K562 (cell line): ENCODE data around the gene KCNJ11. TPM values are rescaled to one million over a fixed set of nuclear protein-coding genes. Genes with fewer than 3 reads are reported as not detected.

Experiments used
- CC2D1A ChIP-seq: fragments of 450-650 bp; IDR thresholded peaks from 2 replicates; pipeline ENCODE4 v1.6.1; 2017; ENCODE audit warnings: mild to moderate bottlenecking
- EWSR1 ChIP-seq: fragments of 450-650 bp; IDR thresholded peaks from 2 replicates; pipeline ENCODE4 v1.6.1; 2018; ENCODE audit warnings: borderline replicate concordance, mild to moderate bottlenecking, low read depth, moderate library complexity; ENCODE audit not compliant: partially characterized antibody
- FOXJ3 ChIP-seq: sonication (generic); formaldehyde crosslinking; IDR thresholded peaks from 2 replicates; pipeline ENCODE4 v1.4.0; 2020; ENCODE audit warnings: mild to moderate bottlenecking, missing genetic modification reagents
- GTF2E2 ChIP-seq: fragments of 200-800 bp; sonication (Bioruptor generic); IDR thresholded peaks from 2 replicates; pipeline ENCODE4 v1.6.1; 2016; ENCODE audit warnings: missing genetic modification characterization, missing compliant biosample characterization
- HCFC1 ChIP-seq: IDR thresholded peaks from 2 replicates; pipeline ENCODE4 v1.6.1; 2012; ENCODE audit warnings: low read depth, low read length, improper control_type of control experiment
- HDAC2 ChIP-seq: fragments of 450-650 bp; IDR thresholded peaks from 2 replicates; pipeline ENCODE4 v1.6.1; 2016; ENCODE audit warnings: mild to moderate bottlenecking
- ILK ChIP-seq: fragments of 450-650 bp; IDR thresholded peaks from 2 replicates; pipeline ENCODE4 v1.6.1; 2016; ENCODE audit warnings: missing genetic modification characterization, low read depth, mild to moderate bottlenecking, missing compliant biosample characterization, moderate library complexity, borderline replicate concordance
- KDM5B ChIP-seq: fragments of 200-600 bp; sonication (generic); IDR thresholded peaks from 2 replicates; pipeline ENCODE4 v1.6.1; 2012; ENCODE audit warnings: low read depth, mild to moderate bottlenecking, moderate library complexity, low read length, control low read depth, inconsistent platforms; ENCODE audit not compliant: insufficient replicate concordance
- MED1 ChIP-seq: sonication (generic); formaldehyde crosslinking; IDR thresholded peaks from 2 replicates; pipeline ENCODE4 v1.8.1; 2023; ENCODE audit warnings: missing genetic modification reagents, borderline replicate concordance
- NR2C2 ChIP-seq, 2 experiments: fragments of 200-800 bp in 1 of 2; sonication (Bioruptor generic) in 1 of 2; sonication (generic) in 1 of 2; formaldehyde crosslinking in 1 of 2; IDR thresholded peaks; 2 replicates each; pipeline versions ENCODE4 v1.6.1 to v1.8.0; 2016 to 2022; ENCODE audit warnings: mild to moderate bottlenecking in 1 of 2, missing compliant biosample characterization in 1 of 2, missing genetic modification characterization in 1 of 2, missing genetic modification reagents in 1 of 2
- NR4A1 ChIP-seq, 2 experiments: fragments of 250-450 bp in 1 of 2; fragments of 450-650 bp in 1 of 2; sonication (Bioruptor Pico) in 1 of 2; IDR thresholded peaks; 2 replicates each; pipeline versions ENCODE4 v1.4.0 to v1.6.1; 2016 to 2020; ENCODE audit warnings: mild to moderate bottlenecking in 2 of 2, missing compliant biosample characterization in 1 of 2, missing genetic modification characterization in 1 of 2, moderate library complexity in 1 of 2
- NRF1 ChIP-seq, 2 experiments: fragments of 450-650 bp; IDR thresholded peaks in 1 of 2; conservative IDR thresholded peaks in 1 of 2; 2 replicates each; pipeline ENCODE4 v1.6.1; 2014; ENCODE audit warnings: mild to moderate bottlenecking in 2 of 2
- PHTF2 ChIP-seq: fragments of 250-450 bp; sonication (Bioruptor Pico); IDR thresholded peaks from 2 replicates; pipeline ENCODE4 v1.5.0; 2021; ENCODE audit warnings: mild to moderate bottlenecking
- POLR2G ChIP-seq: fragments of 200-400 bp; formaldehyde crosslinking; IDR thresholded peaks from 2 replicates; pipeline ENCODE4 v1.6.1; 2017; ENCODE audit warnings: low read depth, mild to moderate bottlenecking, antibody characterized with exemption, low read length, moderate library complexity
- RFX1 ChIP-seq: fragments of 450-650 bp; IDR thresholded peaks from 2 replicates; pipeline ENCODE4 v1.6.1; 2016; ENCODE audit warnings: mild to moderate bottlenecking, moderate library complexity
- SAP30 ChIP-seq: fragments of 200-600 bp; sonication (generic); IDR thresholded peaks from 2 replicates; pipeline ENCODE4 v1.6.1; 2012; ENCODE audit warnings: borderline replicate concordance, low read depth, mild to moderate bottlenecking, moderate library complexity, low read length, control low read depth, inconsistent platforms; ENCODE audit not compliant: insufficient read depth, poor library complexity, severe bottlenecking
- STAT5B ChIP-seq: fragments of 250-450 bp; sonication (Bioruptor Pico); IDR thresholded peaks from 2 replicates; pipeline ENCODE4 v1.8.0; 2021; ENCODE audit warnings: mild to moderate bottlenecking, inconsistent platforms
- TAF7 ChIP-seq: fragments of 450-650 bp; IDR thresholded peaks from 2 replicates; pipeline ENCODE4 v1.6.1; 2016; ENCODE audit warnings: missing genetic modification characterization, missing compliant biosample characterization
- ZKSCAN3 ChIP-seq: fragments of 250-450 bp; sonication (Bioruptor Pico); IDR thresholded peaks from 2 replicates; pipeline ENCODE4 v1.4.0; 2020
- ZNF24 ChIP-seq: fragments of 450-650 bp; IDR thresholded peaks from 2 replicates; pipeline ENCODE4 v1.6.1; 2016
- ZNF589 ChIP-seq: fragments of 200-800 bp; sonication (Bioruptor generic); IDR thresholded peaks from 2 replicates; pipeline ENCODE4 v1.6.1; 2016; ENCODE audit warnings: low read depth, missing genetic modification characterization, missing compliant biosample characterization
- ZNF699 ChIP-seq: fragments of 250-450 bp; sonication (Bioruptor Pico); IDR thresholded peaks from 2 replicates; pipeline ENCODE4 v1.8.0; 2021; ENCODE audit warnings: mild to moderate bottlenecking, moderate library complexity; ENCODE audit not compliant: insufficient replicate concordance
- ZNF76 ChIP-seq: fragments of 250-450 bp; sonication (Bioruptor Pico); IDR thresholded peaks from 2 replicates; pipeline ENCODE4 v1.4.0; 2020; ENCODE audit warnings: mild to moderate bottlenecking, moderate library complexity, borderline replicate concordance
- polyA plus RNA-seq, 8 experiments: library from polyadenylated mRNA; depleted of rRNA in 4 of 8; stranded (reverse) in 5 of 8; unstranded in 3 of 8; fragments of >200 nt; fragmentation: Nextera tagmentation in 2 of 8; fragmentation: Illumina TruSeq in 1 of 8; extraction: Ambion mirVana in 2 of 8; extraction: Trizol in 1 of 8; gene quantifications; 2 replicates each; pipeline versions ENCODE4 v1.2.1 to v1.2.3, GENCODE V29; 2011 to 2014; ENCODE audit warnings: inconsistent platforms in 1 of 8, missing spikeins in 1 of 8
- total RNA-seq, 7 experiments: library from RNA; depleted of rRNA in 6 of 7; stranded (reverse); fragments of >200 nt in 6 of 7; fragmentation: Illumina TruSeq in 2 of 7; extraction: Trizol in 2 of 7; gene quantifications; 2 replicates each; pipeline versions ENCODE4 v1.2.1 to v1.2.3, GENCODE V29; 2011 to 2021; ENCODE audit warnings: low replicate concordance in 1 of 7
- TF ChIP-seq, protein P1 (sequence below): fragments of 250-450 bp; sonication (Bioruptor Pico); IDR thresholded peaks from 2 replicates; pipeline ENCODE4 v1.5.0; 2021
- TF ChIP-seq, protein P2 (sequence below): sonication (generic); IDR thresholded peaks from 2 replicates; pipeline ENCODE4 v1.6.1; 2016

Gene KCNJ11
- total and polyA plus RNA-seq, 9 of the 15 experiments (the other 6 are each of a cell fraction or from before 2014, with no cell fraction given), result 0.54 to 3.7 (median 0.86) TPM; not detected in 2

DNA sequence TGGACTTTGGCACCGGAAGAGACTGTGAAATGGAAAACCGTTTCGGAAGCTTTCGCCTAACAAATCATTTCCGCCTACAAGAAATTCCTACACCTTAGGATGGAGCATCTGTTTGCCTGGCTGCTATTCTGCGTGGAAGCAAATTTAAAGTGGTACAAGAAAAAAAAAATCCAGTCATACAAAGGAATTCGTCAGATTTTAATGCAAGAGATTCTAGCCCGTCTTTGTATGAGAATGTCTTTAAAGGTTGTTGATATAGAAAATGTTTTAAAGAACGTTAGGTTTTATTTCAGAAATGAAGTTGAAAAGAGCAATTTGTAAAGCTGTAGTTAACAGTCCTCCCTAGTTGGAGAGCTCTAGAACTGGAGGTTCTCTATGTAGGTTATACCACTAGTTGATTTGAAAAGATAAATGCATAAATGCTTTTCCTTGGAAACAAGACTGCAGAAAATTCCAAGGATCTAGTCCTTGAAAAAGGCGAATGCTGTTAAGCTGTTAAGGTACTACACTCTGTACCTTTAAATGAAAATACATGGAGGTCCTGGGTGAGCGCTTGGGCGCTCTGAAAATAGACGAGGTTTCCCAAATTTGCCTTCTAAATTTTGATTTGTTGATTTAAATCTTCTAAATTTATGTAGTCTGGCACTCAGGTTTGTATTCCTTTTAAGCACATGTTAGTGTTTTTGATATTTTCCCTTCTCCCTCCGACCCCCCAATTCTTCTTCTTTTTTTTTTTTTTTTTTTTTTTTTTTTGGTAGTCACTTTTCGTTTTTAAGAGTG is 34.4 kb downstream of the KCNJ11 start (continued):
- TF ChIP-seq ZNF24 (no peak), FOXJ3 (CRISPR knock-in tag) (no peak), NRF1 (conservative IDR thresholded peaks at IDR 0.05 in 1 of 2, IDR thresholded peaks at IDR 0.05 in 1 of 2) (0 out of 4 replicates have a peak, but pooled peaks of 1 of the 2 experiments have one; percentile 6), ZNF76 (no peak), PHTF2 (CRISPR knock-in tag) (no peak), ZNF699 (no peak), RFX1 (no peak), HDAC2 (no peak), NR4A1 (CRISPR knock-in tag; IDR thresholded peaks at IDR 0.05) (no peak), NR4A1 (tag; IDR thresholded peaks at IDR 0.05) (no peak), POLR2G (no peak), MED1 (CRISPR knock-in tag) (no peak), ILK (tag) (no peak), KDM5B (peak; percentile 67), HCFC1 (0 out of 2 replicates have a peak, but pooled peaks have one; percentile 0), CC2D1A (no peak), NR2C2 (CRISPR knock-in tag; IDR thresholded peaks at IDR 0.05) (no peak), NR2C2 (tag; IDR thresholded peaks at IDR 0.05) (peak; percentile 62; the same call in 1 of the 2 replicates), SAP30 (no peak), GTF2E2 (tag) (peak; percentile 46; the same call in 1 of the 2 replicates), ZKSCAN3 (CRISPR knock-in tag) (no peak), TAF7 (tag) (peak; percentile 60), EWSR1 (no peak), ZNF589 (CRISPR knock-in tag) (peak; percentile 36; the same call in 1 of the 2 replicates), STAT5B (CRISPR knock-in tag) (no peak)
- TF ChIP-seq, protein P1, sequence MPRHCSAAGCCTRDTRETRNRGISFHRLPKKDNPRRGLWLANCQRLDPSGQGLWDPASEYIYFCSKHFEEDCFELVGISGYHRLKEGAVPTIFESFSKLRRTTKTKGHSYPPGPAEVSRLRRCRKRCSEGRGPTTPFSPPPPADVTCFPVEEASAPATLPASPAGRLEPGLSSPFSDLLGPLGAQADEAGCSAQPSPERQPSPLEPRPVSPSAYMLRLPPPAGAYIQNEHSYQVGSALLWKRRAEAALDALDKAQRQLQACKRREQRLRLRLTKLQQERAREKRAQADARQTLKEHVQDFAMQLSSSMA (CRISPR knock-in tag), result no peak
- TF ChIP-seq, protein P2, sequence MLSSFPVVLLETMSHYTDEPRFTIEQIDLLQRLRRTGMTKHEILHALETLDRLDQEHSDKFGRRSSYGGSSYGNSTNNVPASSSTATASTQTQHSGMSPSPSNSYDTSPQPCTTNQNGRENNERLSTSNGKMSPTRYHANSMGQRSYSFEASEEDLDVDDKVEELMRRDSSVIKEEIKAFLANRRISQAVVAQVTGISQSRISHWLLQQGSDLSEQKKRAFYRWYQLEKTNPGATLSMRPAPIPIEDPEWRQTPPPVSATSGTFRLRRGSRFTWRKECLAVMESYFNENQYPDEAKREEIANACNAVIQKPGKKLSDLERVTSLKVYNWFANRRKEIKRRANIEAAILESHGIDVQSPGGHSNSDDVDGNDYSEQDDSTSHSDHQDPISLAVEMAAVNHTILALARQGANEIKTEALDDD, result peak; percentile 8
